22Rv1 (cell line): ENCODE data around the gene PCDHGB2.

Experiments used
- ZFX ChIP-seq: fragments of 450-650 bp; IDR thresholded peaks from 2 replicates; pipeline ENCODE4 v1.6.1; 2017; ENCODE audit warnings: antibody characterized with exemption, borderline replicate concordance
- TF ChIP-seq, protein P1 (sequence below): fragments of 450-650 bp; IDR thresholded peaks from 2 replicates; pipeline ENCODE4 v1.5.1; 2017; ENCODE audit warnings: mild to moderate bottlenecking

- TF ChIP-seq, protein P1, sequence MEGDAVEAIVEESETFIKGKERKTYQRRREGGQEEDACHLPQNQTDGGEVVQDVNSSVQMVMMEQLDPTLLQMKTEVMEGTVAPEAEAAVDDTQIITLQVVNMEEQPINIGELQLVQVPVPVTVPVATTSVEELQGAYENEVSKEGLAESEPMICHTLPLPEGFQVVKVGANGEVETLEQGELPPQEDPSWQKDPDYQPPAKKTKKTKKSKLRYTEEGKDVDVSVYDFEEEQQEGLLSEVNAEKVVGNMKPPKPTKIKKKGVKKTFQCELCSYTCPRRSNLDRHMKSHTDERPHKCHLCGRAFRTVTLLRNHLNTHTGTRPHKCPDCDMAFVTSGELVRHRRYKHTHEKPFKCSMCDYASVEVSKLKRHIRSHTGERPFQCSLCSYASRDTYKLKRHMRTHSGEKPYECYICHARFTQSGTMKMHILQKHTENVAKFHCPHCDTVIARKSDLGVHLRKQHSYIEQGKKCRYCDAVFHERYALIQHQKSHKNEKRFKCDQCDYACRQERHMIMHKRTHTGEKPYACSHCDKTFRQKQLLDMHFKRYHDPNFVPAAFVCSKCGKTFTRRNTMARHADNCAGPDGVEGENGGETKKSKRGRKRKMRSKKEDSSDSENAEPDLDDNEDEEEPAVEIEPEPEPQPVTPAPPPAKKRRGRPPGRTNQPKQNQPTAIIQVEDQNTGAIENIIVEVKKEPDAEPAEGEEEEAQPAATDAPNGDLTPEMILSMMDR: no peak
- TF ChIP-seq ZFX: no peak
These were observed 6.5 kb downstream of the PCDHGB2 start for GRCh38 chr5:141366016-141366896.
